ENCODE results near the gene SPATA18. TPM values are rescaled to one million over a fixed set of nuclear protein-coding genes. Genes with fewer than 3 reads are reported as not detected.

The SPATA18 gene
- polyA plus RNA-seq, 2 of the 4 experiments (the other 2 are of a cell fraction), result 4.3 to 6.7 TPM

GRCh38 chr4:52038103-52038912 lies 12.8 kb upstream of the SPATA18 start, which contains the start of gene SGCB:
Gene SGCB, minus strand, starts transcription at chr4:52038299. Its CDS starts 40 bp downstream, at chr4:52038259.
- WGBS (ENCODE audit: missing lambda C conversion rate), result 22% methylated on average over 18 of the region's 70 CpGs
- CTCF ChIA-PET, result interaction anchor here (1.5 kb wide), 1 partner anchor 206 kb away, joined by 4 read pairs; no protein-coding TSS in a partner anchor
- Histone ChIP-seq H3K4me3 (peak within 1 kb of the TSS; percentile 94), H3K4me1 (peaks cover 5% of the 10 kb centered on the region; the same call in 1 of the 3 replicates), H3K27ac (peak within 1 kb of the TSS; percentile 94 to 99), H3K9me3 (no peaks in the 10 kb centered on the region), H3K4me2 (peak within 1 kb of the TSS; percentile 97)
- FAIRE-seq (no peak), ATAC-seq (peak; percentile 96 to 97), DNase-seq (ENCODE audit: low read depth in 1 of 2, low spot score in 1 of 2) (peak; percentile 32 to 37)
- POLR2A ChIA-PET, result interaction anchor here (0.8 to 1.0 kb wide), 3 partner anchors 13 to 196 kb away, joined by 3 to 6 read pairs (median 3); partner anchors contain the start of gene DCUN1D4
- TF ChIP-seq HOXB5 (CRISPR knock-in tag; IDR thresholded peaks at IDR 0.05), result no peak
- TF ChIP-seq PHF8 (IDR thresholded peaks at IDR 0.05; ENCODE audit: borderline replicate concordance, low read depth), result peak; percentile 62
- peak; percentile 66 for TF ChIP-seq POLR2A (IDR thresholded peaks at IDR 0.05; ENCODE audit: low read length)
- no peak for TF ChIP-seq RARB (CRISPR knock-in tag; IDR thresholded peaks at IDR 0.05)
- peak; percentile 74; the same call in 1 of the 3 replicates for TF ChIP-seq BCL3 (IDR thresholded peaks at IDR 0.05)
- TF ChIP-seq JUN (IDR thresholded peaks at IDR 0.05), result peak in 1 of 2 experiments; percentile 56; a peak in 1 of 5 replicates

GRCh38 chr4:52045028-52045427 lies 6.1 kb upstream of the SPATA18 start:
- CTCF ChIA-PET, result interaction anchor here (1.0 kb wide), 1 partner anchor 58 kb away, joined by 3 read pairs; no protein-coding TSS in a partner anchor
- H3K9me3 ChIP-seq, result no peaks in the 10 kb centered on the region
- no peak overlapping the region for H3K4me3 ChIP-seq
- ATAC-seq, result no peak
- WGBS (ENCODE audit: missing lambda C conversion rate), result 100% methylated on average over 1 of the region's 1 CpG
- FAIRE-seq, result no peak
- no peak for TF ChIP-seq TFCP2L1 (CRISPR knock-in tag; IDR thresholded peaks at IDR 0.05)
- TF ChIP-seq POLR2AphosphoS2 (conservative IDR thresholded peaks at IDR 0.05; ENCODE audit: low read length), result no peak
- no peak for DNase-seq (ENCODE audit: low read depth in 1 of 2, low spot score in 1 of 2)
- H3K4me1 ChIP-seq, result no peaks in the 10 kb centered on the region
- no peak overlapping the region for H3K4me2 ChIP-seq
- no peak overlapping the region for H3K27ac ChIP-seq
- POLR2A ChIA-PET, result no interaction called here

- ATAC-seq, result no peak
- no peak for TF ChIP-seq EHF (CRISPR knock-in tag; IDR thresholded peaks at IDR 0.05)
- no peak for TF ChIP-seq ZFP36 (IDR thresholded peaks at IDR 0.05; ENCODE audit: borderline replicate concordance, partially characterized antibody)
- TF ChIP-seq POLR2A (IDR thresholded peaks at IDR 0.05; ENCODE audit: low read length), result no peak
- no peak for TF ChIP-seq RNF2 (IDR thresholded peaks at IDR 0.05; ENCODE audit: borderline replicate concordance, low read depth)
- TF ChIP-seq EHMT2 (IDR thresholded peaks at IDR 0.05; ENCODE audit: low read depth), result no peak
- no peak for TF ChIP-seq CHD4 (IDR thresholded peaks at IDR 0.05; ENCODE audit: borderline replicate concordance)
- TF ChIP-seq HMGXB4 (CRISPR knock-in tag; IDR thresholded peaks at IDR 0.05; ENCODE audit: borderline replicate concordance), result no peak
- TF ChIP-seq ATOH8 (CRISPR knock-in tag; IDR thresholded peaks at IDR 0.05; ENCODE audit: low read depth), result no peak
- TF ChIP-seq EP300 (IDR thresholded peaks at IDR 0.05), result no peak
- no peak for TF ChIP-seq SREBF2 (IDR thresholded peaks at IDR 0.05)
- no peak for TF ChIP-seq KDM1A (IDR thresholded peaks at IDR 0.05; ENCODE audit: low read depth)
- no peak for TF ChIP-seq HDAC2 (IDR thresholded peaks at IDR 0.05)
- no peak for TF ChIP-seq BHLHE40 (IDR thresholded peaks at IDR 0.05; ENCODE audit: low read depth, low read length)
- no peak for TF ChIP-seq REST (IDR thresholded peaks at IDR 0.05)
- TF ChIP-seq ZSCAN20 (CRISPR knock-in tag; IDR thresholded peaks at IDR 0.05), result no peak
- TF ChIP-seq HOXB13 (CRISPR knock-in tag; IDR thresholded peaks at IDR 0.05; ENCODE audit: low read depth), result no peak
- TF ChIP-seq HES2 (IDR thresholded peaks at IDR 0.05), result no peak
Observed at GRCh38 chr4:52049266-52049665, 1.8 kb upstream of the SPATA18 start.

More at GRCh38 chr4:52049266-52049665, 1.8 kb upstream of the SPATA18 start:
- no peak for FAIRE-seq
- no peak overlapping the region for H3K27ac ChIP-seq
- H3K4me3 ChIP-seq, result no peak overlapping the region
- ChIA-PET POLR2A (no interaction called here), CTCF (no interaction called here)
- H3K9me3 ChIP-seq, result no peaks in the 10 kb centered on the region
- no peaks in the 10 kb centered on the region for H3K4me1 ChIP-seq
- 51% methylated on average over 5 of the region's 5 CpGs for WGBS (ENCODE audit: missing lambda C conversion rate)
- DNase-seq (ENCODE audit: low read depth in 1 of 2, low spot score in 1 of 2), result no peak
- H3K4me2 ChIP-seq, result no peak overlapping the region
